Putamen (tissue), 1 donor: ENCODE data around the gene PLCB4.
A peak's percentile ranks its signal among the peaks of the same experiment; 100 is the strongest.

Source experiments
- DNase-seq: peaks from one replicate; pipeline ENCODE4 v3.0.0-alpha.2; 2016; ENCODE audit warnings: low spot score

PLCB4 gene

GRCh38 chr20:9402546-9402945 lies 333.7 kb downstream of the PLCB4 start:
- no peak for DNase-seq

GRCh38 chr20:9403448-9403847 lies 334.6 kb downstream of the PLCB4 start:
- no peak for DNase-seq

- DNase-seq, result peak; percentile 75
Observed at GRCh38 chr20:9407805-9408421, 339.0 kb downstream of the PLCB4 start.

DNA sequence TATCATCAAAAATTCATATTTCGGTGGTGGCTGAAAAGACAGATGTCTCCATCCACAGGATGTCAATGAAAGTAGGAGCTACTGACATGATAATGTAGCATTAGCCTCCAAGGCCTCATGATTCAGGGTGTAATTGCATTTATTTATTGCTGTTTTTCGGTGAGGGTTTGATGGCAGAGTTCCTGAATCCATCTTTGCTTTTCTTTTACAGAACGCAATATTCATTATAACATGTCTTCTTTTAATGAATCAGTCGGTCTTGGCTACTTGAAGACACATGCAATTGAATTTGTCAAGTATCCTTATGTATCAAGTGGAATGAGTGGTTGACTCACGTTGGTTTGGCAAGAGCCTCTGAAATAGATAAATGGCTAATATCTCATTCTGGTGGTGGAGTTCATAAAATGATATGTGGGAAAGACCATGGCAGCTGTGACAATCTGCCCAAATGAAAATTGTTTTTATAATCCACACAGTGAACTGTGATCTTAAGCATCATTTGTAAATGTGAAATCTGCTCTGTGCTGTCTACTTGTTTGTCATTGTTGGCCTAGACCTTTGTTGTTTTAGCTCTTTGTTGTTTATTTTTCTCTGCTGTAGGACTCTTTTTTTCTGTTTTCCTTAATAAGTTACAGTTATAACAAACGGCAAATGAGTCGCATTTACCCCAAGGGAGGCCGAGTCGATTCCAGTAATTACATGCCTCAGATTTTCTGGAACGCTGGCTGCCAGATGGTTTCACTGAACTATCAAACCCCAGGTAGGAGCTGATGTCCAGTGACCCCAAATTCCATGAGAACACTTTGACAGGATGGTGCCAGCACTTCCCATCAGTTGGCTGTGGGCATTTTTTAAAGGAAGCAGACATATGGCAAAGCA lies 339.8 kb downstream of the PLCB4 start:
- DNase-seq, result no peak

GRCh38 chr20:9409352-9409751 lies 340.5 kb downstream of the PLCB4 start:
- no peak for DNase-seq

- no peak for DNase-seq
Observed at GRCh38 chr20:9409981-9410380, 341.1 kb downstream of the PLCB4 start.

DNA sequence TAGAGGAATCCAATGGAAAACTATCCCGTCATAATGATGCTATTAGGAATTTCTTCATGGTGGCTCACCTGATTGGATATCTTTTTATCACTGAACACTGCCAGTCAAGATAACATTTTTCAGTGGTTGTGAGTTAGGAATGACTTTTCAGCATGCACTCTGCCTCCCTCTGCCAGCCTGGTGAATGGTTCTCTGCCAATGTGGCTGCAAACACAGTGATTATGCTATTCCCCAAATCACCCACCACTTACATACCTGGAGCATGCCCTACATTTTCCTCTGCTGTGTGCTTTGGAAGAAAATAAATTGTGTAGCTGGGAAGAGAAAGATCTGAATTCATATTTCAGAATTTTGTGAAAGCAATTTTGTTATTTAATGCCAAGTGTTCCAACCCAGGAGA lies 342.9 kb downstream of the PLCB4 start:
- no peak for DNase-seq

DNA sequence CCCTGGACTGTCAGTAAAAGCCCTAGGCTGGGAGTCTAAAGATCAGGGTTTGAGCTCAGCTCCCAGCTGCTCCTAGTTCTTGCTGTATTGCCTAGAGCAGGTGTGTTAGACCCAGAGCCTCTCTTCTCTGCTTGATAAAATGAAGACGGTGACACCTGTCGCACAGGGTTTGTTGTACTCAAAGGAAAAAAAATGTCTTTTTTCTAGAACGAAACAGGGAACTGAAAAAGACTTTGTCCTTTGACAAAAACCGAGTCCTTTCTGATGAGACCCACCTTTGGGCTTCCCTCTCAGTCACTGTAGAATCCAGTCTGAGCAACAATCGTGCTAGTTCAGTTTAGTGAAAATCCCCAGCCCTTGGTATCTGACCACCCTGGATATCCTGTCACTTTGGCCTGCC lies 343.4 kb downstream of the PLCB4 start:
- no peak for DNase-seq

DNA sequence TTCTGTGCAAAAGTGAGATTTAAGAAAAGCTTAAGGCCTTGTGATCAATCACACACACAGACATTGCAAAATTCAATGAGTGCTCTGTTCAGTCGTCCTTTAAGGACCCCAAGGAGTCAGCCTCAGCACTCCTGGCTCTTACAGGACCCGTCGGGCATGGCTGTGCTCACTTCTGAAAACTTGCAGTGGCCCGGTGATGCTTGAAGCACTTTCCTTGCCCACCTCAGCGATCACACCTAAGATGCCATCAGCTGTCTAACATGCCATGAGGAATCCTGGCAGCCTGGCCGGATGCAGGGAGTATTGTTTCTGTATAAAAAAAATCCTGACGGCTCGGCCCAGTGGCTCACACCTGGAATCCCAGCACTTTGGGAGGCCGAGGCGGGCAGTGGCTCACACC lies 344.1 kb downstream of the PLCB4 start:
- no peak for DNase-seq

DNA sequence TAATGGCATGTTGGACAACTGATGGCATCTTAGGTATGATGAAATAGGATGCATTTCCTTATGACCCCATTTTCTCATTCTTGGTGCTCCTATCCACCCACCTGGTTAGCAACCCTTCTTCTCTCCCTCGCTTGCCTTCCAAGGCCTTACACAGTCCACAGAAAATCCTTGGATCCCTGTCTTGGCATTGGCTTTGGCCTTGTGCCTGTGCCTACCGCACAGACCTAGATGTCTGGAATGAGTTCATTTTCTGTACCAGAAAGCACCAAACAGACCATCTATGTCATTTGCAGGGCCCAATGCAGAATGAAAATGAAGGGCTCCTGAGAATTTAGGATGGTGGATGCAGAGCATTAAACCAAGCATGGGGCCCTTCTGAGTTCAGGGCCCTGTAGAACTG lies 346.5 kb downstream of the PLCB4 start:
- DNase-seq, result no peak

DNA sequence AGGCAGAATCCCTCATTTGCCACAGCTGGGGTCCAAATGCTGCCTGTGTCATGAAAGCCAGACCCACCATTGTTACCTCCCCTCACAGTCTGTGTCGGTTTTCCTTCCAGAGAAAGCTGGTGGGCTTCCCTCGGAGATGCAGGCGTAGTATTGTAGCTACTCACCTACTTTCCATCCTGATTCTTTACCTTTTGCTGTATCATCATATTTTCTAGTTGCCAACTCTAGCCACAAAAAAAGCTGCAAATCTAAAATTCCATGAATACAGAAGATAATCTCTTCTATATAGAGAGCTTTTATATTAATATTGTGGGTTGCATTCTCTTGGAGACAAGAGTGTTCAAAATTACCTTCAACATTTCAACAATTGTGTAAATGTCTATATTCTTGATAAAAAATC lies 347.5 kb downstream of the PLCB4 start:
- DNase-seq, result no peak

- DNase-seq, result no peak
Observed at GRCh38 chr20:9417665-9418064, 348.8 kb downstream of the PLCB4 start.

DNA sequence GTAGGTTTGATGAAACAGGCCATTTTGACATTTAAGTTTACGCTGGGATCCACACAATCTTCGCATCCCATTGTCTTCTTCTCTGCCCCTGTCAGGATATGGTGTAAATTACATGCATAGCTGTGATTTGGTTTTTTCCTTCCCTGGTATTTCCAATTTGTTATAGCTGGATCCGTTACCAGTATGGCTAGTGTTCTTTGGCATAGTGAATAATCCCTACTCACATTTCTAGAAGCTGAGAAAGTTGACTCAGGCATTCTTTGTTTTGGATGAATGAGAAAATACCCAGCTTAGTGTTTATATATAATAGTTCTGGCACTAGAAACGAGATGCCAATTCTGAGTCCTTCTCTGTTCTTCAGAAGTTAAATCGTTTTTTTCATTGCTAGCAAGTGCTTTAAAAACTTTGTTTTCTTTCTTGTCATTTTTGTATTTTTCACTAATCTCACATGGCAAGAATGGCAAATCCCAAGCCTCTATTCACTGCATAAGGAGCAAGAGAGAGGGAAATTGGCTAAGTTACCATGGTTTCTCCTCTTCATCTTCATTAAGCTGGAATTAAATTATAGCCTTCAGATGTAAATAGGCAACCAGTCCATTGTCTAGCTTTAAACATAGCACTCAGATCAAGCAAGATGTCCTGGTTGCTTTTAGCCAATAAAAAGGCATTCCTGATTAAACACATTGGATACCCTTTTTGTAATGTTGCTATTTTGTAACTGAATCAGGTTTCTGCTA lies 353.6 kb downstream of the PLCB4 start:
- DNase-seq, result no peak

- no peak for DNase-seq
Observed at GRCh38 chr20:9424551-9424950, 355.7 kb downstream of the PLCB4 start.

GRCh38 chr20:9427430-9428291 lies 358.8 kb downstream of the PLCB4 start:
- no peak for DNase-seq

DNA sequence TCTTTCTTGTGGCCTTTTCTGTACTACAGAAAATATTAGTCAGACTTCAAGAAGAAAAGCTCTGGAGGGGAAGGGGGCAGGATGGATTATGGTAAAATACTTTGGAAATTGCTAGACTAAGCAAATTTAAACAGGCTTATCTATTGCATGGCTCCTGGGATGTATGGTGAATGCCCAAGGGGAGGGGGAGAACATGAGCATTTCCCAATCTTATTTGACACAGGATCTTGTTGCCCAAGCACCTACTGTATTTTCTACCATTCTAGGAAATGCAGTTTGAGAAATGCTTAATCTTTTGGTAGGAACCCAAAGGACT lies 359.4 kb downstream of the PLCB4 start:
- DNase-seq, result no peak

GRCh38 chr20:9439806-9440205 lies 370.9 kb downstream of the PLCB4 start:
- no peak for DNase-seq

- no peak for DNase-seq
Observed at GRCh38 chr20:9440892-9441291, 372.0 kb downstream of the PLCB4 start.

DNA sequence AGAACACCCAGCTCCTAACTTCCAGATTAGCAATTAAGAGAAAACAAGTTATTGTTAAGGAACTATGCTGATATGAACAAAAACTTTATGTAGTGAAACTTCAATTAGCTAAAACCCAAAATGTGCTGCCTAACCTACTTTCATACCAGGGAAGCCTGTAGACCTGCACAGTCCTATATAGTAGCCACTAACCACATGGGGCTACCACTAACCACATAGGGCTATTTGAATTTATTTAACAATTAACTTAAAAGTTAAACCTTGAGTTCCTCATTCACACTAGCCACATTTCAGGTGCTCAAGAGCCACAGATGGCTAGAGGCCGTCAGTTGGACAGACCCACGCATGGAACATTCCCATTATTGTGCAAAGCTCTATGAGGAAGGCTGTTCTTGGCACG lies 373.1 kb downstream of the PLCB4 start:
- DNase-seq, result no peak

DNA sequence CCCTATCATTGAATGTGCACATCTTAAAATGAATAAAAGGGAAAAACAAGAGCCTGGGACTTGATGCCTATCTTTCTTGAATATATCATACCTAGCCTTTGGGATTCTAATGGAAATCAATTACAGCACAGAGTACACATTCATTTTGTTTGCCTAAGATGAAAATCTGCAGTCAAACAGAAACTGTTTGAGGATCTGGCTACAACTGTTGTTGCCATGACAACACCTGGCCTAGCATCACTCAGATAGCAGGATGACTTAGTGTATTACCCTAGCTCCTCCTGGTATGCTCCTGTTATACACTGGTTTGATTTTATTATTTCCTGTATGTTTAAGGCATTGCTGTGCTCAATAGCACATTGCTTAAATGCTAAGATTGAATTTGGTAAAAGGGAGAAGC lies 374.0 kb downstream of the PLCB4 start:
- peak; percentile 7 for DNase-seq

- peak; percentile 17 for DNase-seq
Observed at GRCh38 chr20:9444921-9445320, 376.0 kb downstream of the PLCB4 start.

GRCh38 chr20:9447182-9447581 lies 378.3 kb downstream of the PLCB4 start:
- DNase-seq, result no peak
